H1 (cell line): ENCODE measurements around the gene RCSD1. TPM values are rescaled to one million over a fixed set of nuclear protein-coding genes. Genes with fewer than 3 reads are reported as not detected.
A peak's percentile ranks its signal among the peaks of the same experiment; 100 is the strongest.

Experiments
- KDM4A ChIP-seq: IDR thresholded peaks from one replicate; pipeline ENCODE4 v1.7.1; 2012; ENCODE audit warnings: low read depth, mild to moderate bottlenecking, moderate library complexity, low read length, inconsistent platforms; ENCODE audit not compliant: severe bottlenecking
- POLR2A ChIP-seq, 2 experiments: IDR thresholded peaks; 1 replicate in 1 of 2; 2 replicates in 1 of 2; pipeline ENCODE4 v1.6.1; 2011; ENCODE audit warnings: low read depth in 2 of 2, low read length in 2 of 2, mild to moderate bottlenecking in 2 of 2; ENCODE audit errors: control extremely low read depth in 1 of 2
- TBP ChIP-seq: IDR thresholded peaks from 2 replicates; pipeline ENCODE4 v1.6.1; 2011; ENCODE audit warnings: low read depth, low read length, improper control_type of control experiment
- polyA plus RNA-seq, 7 experiments: library from polyadenylated mRNA; depleted of rRNA in 3 of 7; stranded (reverse) in 5 of 7; unstranded in 2 of 7; fragments of >200 nt in 5 of 7; fragments of 200-250 nt in 2 of 7; gene quantifications; 1 replicate in 5 of 7; 2 replicates in 1 of 7; 4 replicates in 1 of 7; pipeline versions ENCODE4 v1.2.1 to v1.2.3, GENCODE V29; 2011 to 2013; ENCODE audit warnings: missing spikeins in 2 of 7, mixed read lengths in 2 of 7
- total RNA-seq: library from RNA; stranded (reverse); fragmentation: NEBNext Ultra II Directional; extraction: Animal tissue kit (Norgen Biotek cat#: 25700); gene quantifications from 2 replicates; pipeline ENCODE4 v1.2.1, GENCODE V29; 2021
- TF ChIP-seq, protein P1 (sequence below): IDR thresholded peaks from 2 replicates; pipeline ENCODE4 v1.6.1; 2012; ENCODE audit warnings: inconsistent platforms

RCSD1 gene
- total and polyA plus RNA-seq, 2 of the 8 experiments (the other 6 are each of a cell fraction or from before 2014, with no cell fraction given): 0.47 to 0.69 TPM

- TF ChIP-seq, protein P1, sequence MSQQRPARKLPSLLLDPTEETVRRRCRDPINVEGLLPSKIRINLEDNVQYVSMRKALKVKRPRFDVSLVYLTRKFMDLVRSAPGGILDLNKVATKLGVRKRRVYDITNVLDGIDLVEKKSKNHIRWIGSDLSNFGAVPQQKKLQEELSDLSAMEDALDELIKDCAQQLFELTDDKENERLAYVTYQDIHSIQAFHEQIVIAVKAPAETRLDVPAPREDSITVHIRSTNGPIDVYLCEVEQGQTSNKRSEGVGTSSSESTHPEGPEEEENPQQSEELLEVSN: peak; percentile 38; the same call in 1 of the 2 replicates
- TF ChIP-seq POLR2A (IDR thresholded peaks at IDR 0.05; ENCODE audit: control extremely low read depth in 1 of 2, low read depth in 2 of 2, low read length in 2 of 2) (peak in 1 of 2 experiments; percentile 46; a peak in 1 of 3 replicates), TBP (0 out of 2 replicates have a peak, but pooled peaks have one; percentile 25), KDM4A (peak; percentile 92)
- TF ChIP-seq, all 59 proteins: peak for 9
These were observed 92.3 kb downstream of the RCSD1 start (continued) for GRCh38 chr1:167722152-167722869.
